ENCODE measurements around the gene SLC6A7. TPM values are rescaled to one million over a fixed set of nuclear protein-coding genes. Genes with fewer than 3 reads are reported as not detected.
A peak's percentile ranks its signal among the peaks of the same experiment; 100 is the strongest.

SLC6A7 gene
- not detected for total RNA-seq

DNA sequence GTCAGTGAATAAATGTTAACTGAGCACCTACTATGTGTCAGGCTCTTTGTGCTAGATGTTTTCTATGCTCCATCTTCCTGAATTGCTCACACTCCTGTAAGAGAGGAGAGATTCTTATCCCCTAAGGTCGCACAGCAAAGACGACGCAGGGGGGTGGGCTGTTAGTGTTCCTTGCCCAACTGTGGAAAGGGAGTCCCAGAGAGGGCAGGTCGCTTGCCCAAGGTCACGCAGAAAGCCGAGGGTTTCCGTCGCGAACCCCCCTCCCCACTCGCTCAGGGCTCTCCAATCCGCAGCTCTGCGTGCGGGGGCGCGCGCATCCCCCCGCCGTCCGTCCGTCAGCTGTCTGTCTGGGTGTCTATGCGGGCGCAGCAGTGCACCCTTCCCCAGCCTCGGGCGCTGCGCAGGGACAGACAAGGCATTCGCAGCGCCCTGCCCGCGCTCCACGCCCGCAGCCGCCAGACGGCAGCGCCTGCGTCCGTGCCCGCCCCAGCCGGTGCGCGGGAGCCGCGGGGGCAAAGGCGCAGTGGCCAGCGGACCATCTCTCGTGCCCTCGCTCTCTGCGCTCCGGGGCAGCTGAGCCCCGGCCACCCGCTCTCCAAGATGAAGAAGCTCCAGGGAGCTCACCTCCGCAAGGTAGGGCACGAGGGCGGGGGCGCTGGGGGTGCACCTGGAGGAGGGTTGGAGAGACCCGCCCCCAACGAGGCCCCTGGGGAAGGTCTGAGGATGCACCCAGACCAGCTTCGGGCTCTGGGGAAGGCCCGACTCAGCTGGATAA, at the start of gene SLC6A7:
SLC6A7 (plus strand) TSS at position 335 of the 775 bp plus-strand sequence; CDS start at position 601, 266 bp downstream.
- Histone ChIP-seq H3K27me3 (peaks cover 0 to 42% of the 10 kb centered on the region in 2 donors), H3K27ac (no peak within 1 kb of the TSS), H3K36me3 (no peaks in the 10 kb centered on the region), H3K9me3 (no peaks in the 10 kb centered on the region), H3K4me3 (peak within 1 kb of the TSS in 1 of 4 donors; percentile 9), H3K4me1 (peaks cover 0 to 13% (median 3%) of the 10 kb centered on the region in 4 donors)
- TF ChIP-seq EP300 (IDR thresholded peaks at IDR 0.05) (no peak), POLR2A (IDR thresholded peaks at IDR 0.05) (no peak)
- TF ChIP-seq, protein P1, sequence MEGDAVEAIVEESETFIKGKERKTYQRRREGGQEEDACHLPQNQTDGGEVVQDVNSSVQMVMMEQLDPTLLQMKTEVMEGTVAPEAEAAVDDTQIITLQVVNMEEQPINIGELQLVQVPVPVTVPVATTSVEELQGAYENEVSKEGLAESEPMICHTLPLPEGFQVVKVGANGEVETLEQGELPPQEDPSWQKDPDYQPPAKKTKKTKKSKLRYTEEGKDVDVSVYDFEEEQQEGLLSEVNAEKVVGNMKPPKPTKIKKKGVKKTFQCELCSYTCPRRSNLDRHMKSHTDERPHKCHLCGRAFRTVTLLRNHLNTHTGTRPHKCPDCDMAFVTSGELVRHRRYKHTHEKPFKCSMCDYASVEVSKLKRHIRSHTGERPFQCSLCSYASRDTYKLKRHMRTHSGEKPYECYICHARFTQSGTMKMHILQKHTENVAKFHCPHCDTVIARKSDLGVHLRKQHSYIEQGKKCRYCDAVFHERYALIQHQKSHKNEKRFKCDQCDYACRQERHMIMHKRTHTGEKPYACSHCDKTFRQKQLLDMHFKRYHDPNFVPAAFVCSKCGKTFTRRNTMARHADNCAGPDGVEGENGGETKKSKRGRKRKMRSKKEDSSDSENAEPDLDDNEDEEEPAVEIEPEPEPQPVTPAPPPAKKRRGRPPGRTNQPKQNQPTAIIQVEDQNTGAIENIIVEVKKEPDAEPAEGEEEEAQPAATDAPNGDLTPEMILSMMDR (IDR thresholded peaks at IDR 0.05) = no peak
- no peak for DNase-seq (ENCODE audit: low spot score in 2 of 2)
- WGBS, 2 donors = 5 to 10% methylated on average over 25 to 33 of the region's 58 CpGs

DNA sequence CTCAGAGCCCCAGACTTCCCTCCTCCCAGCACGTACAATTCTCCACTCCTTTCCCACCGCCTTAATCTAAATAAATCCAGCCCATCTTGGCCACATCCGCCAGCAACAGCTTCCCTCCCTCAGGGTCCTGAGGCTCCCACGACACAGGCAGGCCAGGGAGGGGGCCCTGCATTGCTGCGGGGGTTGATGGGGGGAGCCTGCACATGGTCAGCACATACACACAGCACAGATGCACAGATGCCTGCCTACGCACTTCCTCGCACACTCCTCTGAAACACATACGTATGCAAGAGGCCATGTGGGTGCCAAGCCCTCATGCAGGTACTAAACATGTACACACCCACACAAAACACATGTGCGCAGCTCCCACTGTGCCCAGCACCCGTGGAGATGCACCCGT, 49.0 kb upstream of the SLC6A7 start:
- Histone ChIP-seq H3K9me3 (no peaks in the 10 kb centered on the region), H3K27me3 (no peaks in the 10 kb centered on the region), H3K36me3 (peaks cover 0 to 13% (median 0%) of the 10 kb centered on the region in 3 donors), H3K4me1 (peaks cover 3 to 99% (median 88%) of the 10 kb centered on the region in 4 donors), H3K4me3 (no peak overlapping the region), H3K27ac (peak overlapping the region; percentile 60 to 99 (median 90))
- TF ChIP-seq EP300 (IDR thresholded peaks at IDR 0.05) (no peak), POLR2A (IDR thresholded peaks at IDR 0.05) (no peak)
- TF ChIP-seq, protein P1 (IDR thresholded peaks at IDR 0.05) = no peak
- 24 to 30% methylated on average over 11 of the region's 11 CpGs for WGBS, 2 donors
- no peak for DNase-seq (ENCODE audit: low spot score in 2 of 2)

DNA sequence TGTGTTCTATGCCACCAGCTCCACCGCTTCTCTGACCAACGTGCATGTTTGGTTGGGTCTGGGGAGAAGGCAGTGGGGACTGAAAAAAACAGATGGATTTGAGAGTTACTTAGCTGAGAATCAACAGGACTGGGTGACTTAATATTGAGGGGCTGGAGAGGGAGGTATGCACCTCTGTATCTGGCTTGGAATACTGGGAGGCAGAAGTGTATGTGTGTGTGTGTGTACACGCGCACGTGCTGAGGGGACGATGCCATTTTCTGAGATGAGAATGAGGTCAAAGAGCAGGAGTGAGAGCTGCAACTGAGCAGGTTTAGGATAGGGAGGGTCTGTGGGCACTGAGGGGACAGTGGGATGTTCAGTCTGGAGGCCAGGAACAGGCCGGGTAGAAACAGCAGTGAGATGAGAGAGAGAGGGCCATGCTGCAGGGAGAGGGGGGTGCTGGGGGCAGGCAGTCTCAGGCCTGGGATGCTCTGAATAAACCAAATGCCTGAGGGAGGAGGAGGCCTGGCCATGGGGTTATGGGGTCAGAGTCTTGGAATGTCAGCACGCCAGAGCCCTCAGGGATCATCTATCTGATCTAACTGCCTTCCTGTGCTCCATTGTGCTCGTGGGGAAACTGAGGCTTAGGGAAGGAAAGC, 48.2 kb upstream of the SLC6A7 start:
- Histone ChIP-seq H3K4me3 (no peak overlapping the region), H3K27me3 (no peaks in the 10 kb centered on the region), H3K4me1 (peaks cover 3 to 100% (median 94%) of the 10 kb centered on the region in 4 donors), H3K36me3 (peaks cover 0 to 5% (median 0%) of the 10 kb centered on the region in 3 donors), H3K27ac (peak overlapping the region; percentile 60 to 99 (median 90)), H3K9me3 (no peaks in the 10 kb centered on the region)
- TF ChIP-seq, protein P1 (IDR thresholded peaks at IDR 0.05) = no peak
- TF ChIP-seq EP300 (IDR thresholded peaks at IDR 0.05) = no peak
- no peak for TF ChIP-seq POLR2A (IDR thresholded peaks at IDR 0.05)
- no peak for DNase-seq (ENCODE audit: low spot score in 2 of 2)
- 29 to 30% methylated on average over 9 of the region's 9 CpGs for WGBS, 2 donors

DNA sequence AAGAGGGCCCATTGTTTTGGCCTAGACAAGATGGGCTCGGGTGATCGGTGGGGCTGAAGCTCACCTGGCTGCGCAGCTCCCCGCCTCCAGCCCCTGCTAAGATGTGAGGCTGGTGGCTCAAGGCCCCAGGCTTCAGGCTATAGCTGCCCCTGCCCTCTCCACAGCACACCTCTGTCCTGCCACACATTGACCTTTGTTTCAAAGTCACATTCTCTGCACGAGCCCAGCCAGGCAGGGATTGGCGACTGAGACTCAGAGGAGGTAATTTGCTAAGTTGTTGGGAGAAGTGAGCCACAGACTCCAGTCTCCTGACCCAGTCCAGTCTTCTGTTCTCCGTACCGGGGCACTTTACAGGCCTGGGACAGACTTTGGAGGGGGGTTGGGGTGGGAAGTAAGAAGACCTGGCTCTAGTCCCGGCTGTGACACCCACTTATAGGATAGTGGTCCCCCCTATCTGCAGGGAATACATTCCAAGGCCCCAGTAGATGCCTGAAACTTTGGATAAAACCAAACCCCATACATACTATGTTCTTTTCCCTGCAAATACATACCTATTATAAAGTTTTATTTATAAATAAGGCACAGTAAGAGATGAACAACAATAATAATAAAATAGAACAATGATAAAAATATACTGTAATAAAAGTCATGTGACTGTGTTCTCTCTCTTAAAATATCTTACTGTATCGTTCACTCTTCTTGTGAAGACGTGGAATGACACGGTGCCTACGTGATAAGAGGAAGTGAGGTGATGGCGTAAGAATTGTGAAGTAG, 47.5 kb upstream of the SLC6A7 start:
- H3K36me3 ChIP-seq = no peaks in the 10 kb centered on the region
- H3K9me3 ChIP-seq = no peaks in the 10 kb centered on the region
- H3K27me3 ChIP-seq = no peaks in the 10 kb centered on the region
- DNase-seq (ENCODE audit: low spot score in 2 of 2) = no peak
- peak overlapping the region; percentile 60 to 99 (median 90) for H3K27ac ChIP-seq
- WGBS, 2 donors = 42 to 49% methylated on average over 13 to 14 of the region's 14 CpGs
- TF ChIP-seq, protein P1 (IDR thresholded peaks at IDR 0.05) = no peak
- TF ChIP-seq EP300 (IDR thresholded peaks at IDR 0.05) (no peak), POLR2A (IDR thresholded peaks at IDR 0.05) (no peak)
- no peak overlapping the region for H3K4me3 ChIP-seq
- peaks cover 3 to 100% (median 94%) of the 10 kb centered on the region in 4 donors for H3K4me1 ChIP-seq

Measured in tibial nerve (tissue), 4 donors.